K562 (cell line): ENCODE measurements around the gene NINJ1. TPM values are rescaled to one million over a fixed set of nuclear protein-coding genes. Genes with fewer than 3 reads are reported as not detected.

Experiments
- ATAC-seq: fragments of 200-7000 bp; cut with Tn5 transposase; 3 replicates; pipeline ENCODE4 v1.9.1; 2020; ENCODE audit warnings: moderate library complexity
- BruUV-seq: library from RNA; stranded (reverse); fragments of 400-500 nt; replicated peaks from 2 replicates; lab custom pipeline; 2021; lab: Mats Ljungman, UMichigan
- CTCF ChIA-PET: fragments of 300-600 bp; formaldehyde crosslinking; extraction: SDS; loops from one replicate; lab custom pipeline; 2021; ENCODE audit warnings: low intra/inter-chr PET ratio; lab: Yijun Ruan, JAX
- POLR2A ChIA-PET: fragments of 300-600, 350-650 bp; sonication (Branson Sonifier 250); formaldehyde crosslinking; extraction: SDS; loops from one replicate; lab custom pipeline; 2021; ENCODE audit warnings: antibody characterized with exemption, inconsistent platforms; lab: Yijun Ruan, JAX
- DNase-seq, 4 experiments: peaks; one replicate each; pipeline versions ENCODE4 v3.0.0 to v3.0.0-alpha.2; 2011 to 2018; ENCODE audit warnings: low spot score in 3 of 4, mixed read lengths in 3 of 4; ENCODE audit errors: extremely low read depth in 1 of 4
- FAIRE-seq: peaks from 2 replicates; lab custom pipeline; 2011; peaks lifted over from hg19 to GRCh38; lab: Jason Lieb, UNC
- H2AFZ ChIP-seq: 2 replicates; pipeline ENCODE4 v1.6.0; 2011; ENCODE audit warnings: low read depth, low read length, control low read depth, inconsistent platforms
- H3K27ac ChIP-seq: fragments of 200-600 bp; 3 replicates; pipeline ENCODE4 v1.8.0; 2011; ENCODE audit warnings: low read depth, mild to moderate bottlenecking, control low read depth, inconsistent platforms, low read length, moderate library complexity, mixed read lengths; ENCODE audit errors: extremely low read depth
- H3K27me3 ChIP-seq, 2 experiments: fragments of 300-600 bp in 1 of 2; 2 replicates in 1 of 2; 3 replicates in 1 of 2; pipeline versions ENCODE4 v1.6.0 to v1.8.0; 2011; ENCODE audit warnings: inconsistent platforms in 2 of 2, low read length in 2 of 2, mild to moderate bottlenecking in 1 of 2, mixed read lengths in 1 of 2, moderate library complexity in 1 of 2; ENCODE audit not compliant: control insufficient read depth in 2 of 2, insufficient read depth in 2 of 2
- H3K36me3 ChIP-seq: fragments of 300-600 bp; 3 replicates; pipeline ENCODE4 v1.8.0; 2011; ENCODE audit warnings: mild to moderate bottlenecking, low read length, inconsistent platforms; ENCODE audit not compliant: control insufficient read depth, insufficient read depth
- H3K4me1 ChIP-seq, 2 experiments: fragments of 200-600 bp in 1 of 2; replicated peaks in 1 of 2; 2 replicates in 1 of 2; 3 replicates in 1 of 2; pipeline versions ENCODE4 v1.5.1 to v1.8.0; 2011; ENCODE audit warnings: inconsistent platforms in 2 of 2, low read length in 2 of 2, mild to moderate bottlenecking in 1 of 2, mixed read lengths in 1 of 2, moderate library complexity in 1 of 2; ENCODE audit not compliant: control insufficient read depth in 2 of 2, insufficient read depth in 2 of 2
- H3K4me2 ChIP-seq: 2 replicates; pipeline ENCODE4 v1.6.1; 2011; ENCODE audit warnings: low read length, control low read depth, inconsistent platforms, mixed read lengths; ENCODE audit not compliant: insufficient read depth
- H3K4me3 ChIP-seq: fragments of 200-600 bp; sonication (generic), shearing (Covaris generic); 2 replicates; pipeline ENCODE4 v1.5.1; 2016; ENCODE audit warnings: control low read depth, inconsistent platforms
- H3K79me2 ChIP-seq: fragments of 200-600 bp; 3 replicates; pipeline ENCODE4 v1.8.0; 2011; ENCODE audit warnings: low read length, inconsistent platforms; ENCODE audit not compliant: control insufficient read depth, insufficient read depth
- H3K9ac ChIP-seq, 2 experiments: 2 replicates each; pipeline versions ENCODE4 v1.6.0 to v1.6.1; 2011; ENCODE audit warnings: low read depth in 2 of 2, low read length in 2 of 2, control low read depth in 1 of 2, inconsistent platforms in 1 of 2, mild to moderate bottlenecking in 1 of 2, mixed read lengths in 1 of 2; ENCODE audit not compliant: insufficient read depth in 1 of 2
- H3K9me1 ChIP-seq: one replicate; pipeline ENCODE4 v1.6.0; 2011; ENCODE audit warnings: inconsistent platforms, mild to moderate bottlenecking, low read length, moderate library complexity; ENCODE audit not compliant: control insufficient read depth, insufficient read depth
- H3K9me3 ChIP-seq: replicated peaks from 2 replicates; pipeline ENCODE4 v1.5.1; 2011; ENCODE audit warnings: low read depth, low read length, inconsistent platforms; ENCODE audit not compliant: control insufficient read depth, insufficient read depth
- H4K20me1 ChIP-seq: replicated peaks from 2 replicates; pipeline ENCODE4 v1.6.1; 2011; ENCODE audit warnings: low read length, inconsistent platforms, mixed read lengths; ENCODE audit not compliant: control insufficient read depth, insufficient read depth
- BMI1 ChIP-seq: fragments of 150-350 bp; IDR thresholded peaks from 2 replicates; pipeline ENCODE4 v1.6.1; 2014; ENCODE audit warnings: low read length
- CHD2 ChIP-seq: IDR thresholded peaks from 2 replicates; pipeline ENCODE4 v1.6.1; 2011; ENCODE audit warnings: low read depth, low read length
- EGR1 ChIP-seq: fragments of 450-650 bp; conservative IDR thresholded peaks from 2 replicates; pipeline ENCODE4 v1.6.1; 2017; ENCODE audit warnings: mild to moderate bottlenecking
- FOXA3 ChIP-seq, 2 experiments: fragments of 450-650 bp in 1 of 2; sonication (generic) in 1 of 2; formaldehyde crosslinking; IDR thresholded peaks in 1 of 2; conservative IDR thresholded peaks in 1 of 2; 2 replicates each; pipeline versions ENCODE4 v1.4.0 to v1.8.0; 2020 to 2022; ENCODE audit warnings: mild to moderate bottlenecking in 2 of 2, missing genetic modification reagents in 1 of 2
- GTF2F1 ChIP-seq: IDR thresholded peaks from 2 replicates; pipeline ENCODE4 v1.6.1; 2011; ENCODE audit warnings: low read depth, low read length, improper control_type of control experiment
- HMGN3 ChIP-seq: IDR thresholded peaks from 2 replicates; pipeline ENCODE4 v1.6.1; 2011; ENCODE audit warnings: borderline replicate concordance, low read depth, mild to moderate bottlenecking, mixed read lengths, low read length; ENCODE audit not compliant: insufficient read length; ENCODE audit errors: extremely low read depth
- HOXB6 ChIP-seq: fragments of 250-450 bp; sonication (Bioruptor Pico); IDR thresholded peaks from 2 replicates; pipeline ENCODE4 v1.5.1; 2022; ENCODE audit warnings: mild to moderate bottlenecking, borderline replicate concordance
- KAT7 ChIP-seq: sonication (generic); formaldehyde crosslinking; IDR thresholded peaks from 2 replicates; pipeline ENCODE4 v1.8.0; 2022; ENCODE audit warnings: missing genetic modification reagents, mild to moderate bottlenecking, borderline replicate concordance
- KLF1 ChIP-seq: fragments of 450-650 bp; IDR thresholded peaks from 2 replicates; pipeline ENCODE4 v1.6.1; 2016; ENCODE audit warnings: missing genetic modification characterization, missing compliant biosample characterization
- MECOM ChIP-seq: fragments of 250-450 bp; sonication (Bioruptor Pico); IDR thresholded peaks from 2 replicates; pipeline ENCODE4 v1.8.0; 2022; ENCODE audit warnings: inconsistent platforms
- MEF2A ChIP-seq: IDR thresholded peaks from 2 replicates; pipeline ENCODE4 v1.6.1; 2011; ENCODE audit warnings: low read depth, mild to moderate bottlenecking, low read length, moderate library complexity; ENCODE audit not compliant: control insufficient read depth
- NCOA2 ChIP-seq, 2 experiments: fragments of 450-650 bp; IDR thresholded peaks; 2 replicates each; pipeline ENCODE4 v1.6.1; 2018; ENCODE audit warnings: mild to moderate bottlenecking in 2 of 2, moderate library complexity in 1 of 2; ENCODE audit not compliant: partially characterized antibody in 2 of 2
- PRPF4 ChIP-seq: fragments of 200-400 bp; formaldehyde crosslinking; IDR thresholded peaks from one replicate; pipeline ENCODE4 v1.6.1; 2017; ENCODE audit warnings: low read length, low read depth, mild to moderate bottlenecking; ENCODE audit not compliant: insufficient read depth, poor library complexity, severe bottlenecking
- SLC30A9 ChIP-seq: fragments of 250-450 bp; sonication (Bioruptor Pico); IDR thresholded peaks from 2 replicates; pipeline ENCODE4 v1.8.0; 2022; ENCODE audit warnings: mild to moderate bottlenecking, moderate library complexity
- SRSF3 ChIP-seq: fragments of 200-400 bp; formaldehyde crosslinking; IDR thresholded peaks from 2 replicates; pipeline ENCODE4 v1.6.1; 2016; ENCODE audit warnings: mild to moderate bottlenecking, low read length, moderate library complexity; ENCODE audit not compliant: insufficient read depth
- TEAD4 ChIP-seq, 2 experiments: sonication (generic) in 1 of 2; formaldehyde crosslinking in 1 of 2; IDR thresholded peaks; 2 replicates each; pipeline versions ENCODE4 v1.6.1 to v1.8.0; 2012 to 2022; ENCODE audit warnings: borderline replicate concordance in 1 of 2, inconsistent platforms in 1 of 2, low read length in 1 of 2, mild to moderate bottlenecking in 1 of 2, missing genetic modification reagents in 1 of 2
- USF1 ChIP-seq: sonication (generic); formaldehyde crosslinking; IDR thresholded peaks from 2 replicates; pipeline ENCODE4 v1.9.0; 2022; ENCODE audit warnings: mild to moderate bottlenecking, missing genetic modification reagents
- ZFP91 ChIP-seq: sonication (generic); formaldehyde crosslinking; IDR thresholded peaks from 2 replicates; pipeline ENCODE4 v1.8.0; 2022; ENCODE audit warnings: mild to moderate bottlenecking, missing genetic modification reagents
- ZNF217 ChIP-seq: sonication (generic); formaldehyde crosslinking; IDR thresholded peaks from 2 replicates; pipeline ENCODE4 v1.8.0; 2022; ENCODE audit warnings: mild to moderate bottlenecking, missing genetic modification reagents
- ZNF347 ChIP-seq: fragments of 450-650 bp; formaldehyde crosslinking; IDR thresholded peaks from 2 replicates; pipeline ENCODE4 v1.4.0; 2020; ENCODE audit warnings: low read depth, mild to moderate bottlenecking, moderate library complexity
- ZNF436 ChIP-seq: fragments of 250-450, 450-650 bp; sonication (Bioruptor Pico); formaldehyde crosslinking; IDR thresholded peaks from 2 replicates; pipeline ENCODE4 v1.7.0; 2020; ENCODE audit warnings: mild to moderate bottlenecking
- ZNF57 ChIP-seq: fragments of 450-650 bp; formaldehyde crosslinking; IDR thresholded peaks from 2 replicates; pipeline ENCODE4 v1.4.0; 2020; ENCODE audit warnings: mild to moderate bottlenecking, moderate library complexity
- WGBS: fragments of 100-300 bp; shearing (Covaris generic); methylation state at CpG from one replicate; pipeline ENCODE4 v1.1.6; 2016; ENCODE audit warnings: low coverage, mixed read lengths; ENCODE audit not compliant: insufficient coverage; ENCODE audit errors: missing lambda C conversion rate; 5-methylcytosine and 5-hydroxymethylcytosine counted together
- in situ Hi-C: fragments of 300-500 bp; cut with MboI; formaldehyde crosslinking; loops from 4 replicates; pipeline ENCODE4 v1.15.0; 2018; ENCODE audit warnings: inconsistent platforms, mixed read lengths
- intact Hi-C: fragments of 100-400 bp; cut with micrococcal nuclease; formaldehyde crosslinking; loops from 2 replicates; pipeline ENCODE4 v1.14.2; 2022
- polyA plus RNA-seq, 8 experiments: library from polyadenylated mRNA; depleted of rRNA in 4 of 8; stranded (reverse) in 5 of 8; unstranded in 3 of 8; fragments of >200 nt; fragmentation: Nextera tagmentation in 2 of 8; fragmentation: Illumina TruSeq in 1 of 8; extraction: Ambion mirVana in 2 of 8; extraction: Trizol in 1 of 8; gene quantifications; 2 replicates each; pipeline versions ENCODE4 v1.2.1 to v1.2.3, GENCODE V29; 2011 to 2014; ENCODE audit warnings: inconsistent platforms in 1 of 8, missing spikeins in 1 of 8
- total RNA-seq, 7 experiments: library from RNA; depleted of rRNA in 6 of 7; stranded (reverse); fragments of >200 nt in 6 of 7; fragmentation: Illumina TruSeq in 2 of 7; extraction: Trizol in 2 of 7; gene quantifications; 2 replicates each; pipeline versions ENCODE4 v1.2.1 to v1.2.3, GENCODE V29; 2011 to 2021; ENCODE audit warnings: low replicate concordance in 1 of 7

The NINJ1 gene
- total and polyA plus RNA-seq, 9 of the 15 experiments (the other 6 are each of a cell fraction or from before 2014, with no cell fraction given), result 0.13 to 8.4 (median 4.9) TPM

GRCh38 chr9:93136011-93136440 is 2.0 kb upstream of the NINJ1 start:
- Histone ChIP-seq H3K79me2 (no peaks in the 10 kb centered on the region; the same call in 2 of the 3 replicates), H3K4me1 (peaks cover 16 to 53% of the 10 kb centered on the region in 2 experiments), H4K20me1 (no peaks in the 10 kb centered on the region), H3K4me2 (no peak overlapping the region), H3K9me1 (no peaks in the 10 kb centered on the region), H3K27me3 (peaks cover 0 to 14% of the 10 kb centered on the region in 2 experiments; a peak in 2 of 5 replicates), H3K36me3 (no peaks in the 10 kb centered on the region), H3K9ac (peak overlapping the region in 1 of 2 experiments; percentile 58; a peak in 2 of 4 replicates), H3K9me3 (no peaks in the 10 kb centered on the region), H3K27ac (no peak overlapping the region), H3K4me3 (no peak overlapping the region), H2AFZ (peak overlapping the region; percentile 38; the same call in 1 of the 2 replicates)
- in situ Hi-C loops, result no loop called here
- no peak for TF ChIP-seq USF1 (CRISPR knock-in tag)
- TF ChIP-seq HOXB6 (CRISPR knock-in tag), result no peak
- no peak for TF ChIP-seq BMI1
- no peak for TF ChIP-seq NCOA2 (IDR thresholded peaks at IDR 0.05; ENCODE audit: partially characterized antibody in 2 of 2)
- TF ChIP-seq EGR1, result 0 out of 2 replicates have a peak, but pooled peaks have one; percentile 5
- TF ChIP-seq FOXA3 (CRISPR knock-in tag; conservative IDR thresholded peaks at IDR 0.05 in 1 of 2, IDR thresholded peaks at IDR 0.05 in 1 of 2), result 0 out of 4 replicates have a peak, but pooled peaks of 1 of the 2 experiments have one; percentile 34
- TF ChIP-seq PRPF4, result no peak
- no peak for TF ChIP-seq MECOM (CRISPR knock-in tag)
- TF ChIP-seq GTF2F1, result no peak
- no peak for TF ChIP-seq ZNF217 (CRISPR knock-in tag)
- no peak for TF ChIP-seq TEAD4 (IDR thresholded peaks at IDR 0.05; ENCODE audit: low read length)
- TF ChIP-seq TEAD4 (CRISPR knock-in tag; IDR thresholded peaks at IDR 0.05; ENCODE audit: borderline replicate concordance), result no peak
- TF ChIP-seq ZNF57 (CRISPR knock-in tag), result no peak
- no peak for TF ChIP-seq ZNF347
- TF ChIP-seq MEF2A, result no peak
- no peak for TF ChIP-seq KLF1 (tag)
- no peak for TF ChIP-seq SRSF3
- TF ChIP-seq HMGN3, result no peak
- peak; percentile 71 for TF ChIP-seq ZFP91 (CRISPR knock-in tag)
- TF ChIP-seq ZNF436 (CRISPR knock-in tag), result no peak
- no peak for TF ChIP-seq KAT7 (CRISPR knock-in tag)
- TF ChIP-seq CHD2, result no peak
- no peak for TF ChIP-seq SLC30A9 (CRISPR knock-in tag)
- DNase-seq (no peak), FAIRE-seq (no peak), ATAC-seq (no peak)
- intact Hi-C loops, result no loop called here
- ChIA-PET POLR2A (interaction anchor here (0.6 kb wide), 1 partner anchor 155 kb away, joined by 3 read pairs; no protein-coding TSS in a partner anchor), CTCF (no interaction called here)
- BruUV-seq, result no TSS peak
- WGBS, result 18% methylated on average over 9 of the region's 11 CpGs
